ENCODE measurements around the gene NOL6. TPM values are rescaled to one million over a fixed set of nuclear protein-coding genes. Genes with fewer than 3 reads are reported as not detected.
"Not testable (repeated sequence)": the region's sequence is repeated elsewhere in the genome, so short reads cannot be mapped to it uniquely, and the experiment has no call there.

The NOL6 gene
- total RNA-seq, 2 experiments from 2014 or later: 38.2 to 38.6 TPM

DNA sequence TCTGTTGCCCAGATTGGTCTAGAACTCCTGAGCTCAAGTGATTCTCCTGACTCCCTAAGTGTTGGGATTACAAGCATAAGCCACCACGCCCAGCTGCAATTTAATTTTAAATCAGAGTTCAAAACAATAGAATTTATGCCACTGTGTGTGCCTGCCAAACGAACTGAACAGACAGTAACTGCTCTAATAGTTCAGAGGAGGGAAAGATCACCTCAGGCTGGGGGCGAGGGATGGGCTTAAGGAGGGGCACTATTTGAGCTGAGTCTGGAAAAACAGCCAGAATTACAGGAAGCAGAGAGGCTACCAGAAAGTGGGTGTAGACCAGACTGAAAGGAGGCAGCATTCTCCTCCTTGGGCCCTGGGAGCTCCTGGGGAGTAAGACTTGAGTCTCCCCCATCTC, 12.2 kb downstream of the NOL6 start:
- H3K4me3 Mint-ChIP-seq: no peak overlapping the region
- no peaks in the 10 kb centered on the region for H3K9me3 Mint-ChIP-seq
- peaks cover 28% of the 10 kb centered on the region for H3K4me1 Mint-ChIP-seq (ENCODE audit: low read depth)
- peak overlapping the region; percentile 20 for H3K27ac Mint-ChIP-seq
- intact Hi-C loops (cut with micrococcal nuclease): no loop called here
- peaks cover 9% of the 10 kb centered on the region for H3K36me3 Mint-ChIP-seq (ENCODE audit: low read depth)
- no peaks in the 10 kb centered on the region for H3K27me3 Mint-ChIP-seq (ENCODE audit: low read depth)
- DNase-seq: no peak
- CTCF ChIA-PET: interaction anchor here (0.8 to 9.9 kb wide), 3 partner anchors 11 to 86 kb away, joined by 4 to 159 read pairs (median 87); partner anchors contain the start of gene AQP3

DNA sequence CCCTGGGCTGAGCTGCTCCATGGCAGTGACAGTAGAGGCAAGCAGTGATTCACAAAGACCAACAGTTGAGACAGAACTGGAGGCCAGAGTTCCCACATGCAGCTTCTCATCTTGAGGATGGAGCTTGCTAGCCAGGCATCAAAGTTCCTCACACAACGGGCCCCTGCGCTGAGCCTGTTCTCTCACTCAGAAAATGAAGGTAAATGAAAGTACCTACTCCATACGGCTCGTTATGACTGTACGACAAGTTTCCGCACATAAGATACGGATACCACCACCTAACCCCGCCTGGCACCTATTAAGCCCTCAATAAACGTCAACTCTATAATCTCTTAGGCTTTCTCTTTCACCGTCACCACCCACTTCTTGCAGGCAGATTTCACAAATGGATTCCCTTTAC, 12.9 kb downstream of the NOL6 start:
- H3K27me3 Mint-ChIP-seq (ENCODE audit: low read depth): no peaks in the 10 kb centered on the region
- peak overlapping the region; percentile 20 for H3K27ac Mint-ChIP-seq
- H3K9me3 Mint-ChIP-seq: no peaks in the 10 kb centered on the region
- DNase-seq: no peak
- H3K4me3 Mint-ChIP-seq: no peak overlapping the region
- H3K4me1 Mint-ChIP-seq (ENCODE audit: low read depth): peaks cover 34% of the 10 kb centered on the region
- intact Hi-C loops (cut with micrococcal nuclease): no loop called here
- peaks cover 10% of the 10 kb centered on the region for H3K36me3 Mint-ChIP-seq (ENCODE audit: low read depth)
- CTCF ChIA-PET: interaction anchor here (0.8 to 9.9 kb wide), 4 partner anchors 11 to 45 kb away, joined by 4 to 159 read pairs (median 6); partner anchors contain the start of gene AQP3

DNA sequence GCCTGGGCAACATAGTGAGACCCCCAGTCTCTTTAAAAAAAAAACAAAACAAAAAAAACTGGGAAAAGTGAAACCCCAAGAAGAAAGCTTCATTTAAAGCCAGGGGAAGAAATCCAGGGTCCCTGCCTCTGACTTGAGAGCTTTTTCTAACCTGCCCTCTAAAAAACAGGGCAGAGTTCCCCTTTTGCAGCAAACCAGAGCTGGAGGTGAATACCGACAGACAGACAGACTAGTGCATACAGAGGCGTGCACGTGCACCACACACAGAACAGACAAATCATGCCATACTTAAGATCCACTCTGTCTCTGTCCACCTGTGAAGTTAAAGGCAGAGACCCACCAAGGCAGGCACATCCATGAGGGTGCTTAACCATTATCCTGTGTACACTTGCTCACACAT, 14.6 kb downstream of the NOL6 start:
- Mint-ChIP-seq H3K4me3 (no peak overlapping the region), H3K36me3 (ENCODE audit: low read depth) (peaks cover 8% of the 10 kb centered on the region), H3K4me1 (ENCODE audit: low read depth) (peaks cover 47% of the 10 kb centered on the region), H3K27ac (peak overlapping the region; percentile 90), H3K27me3 (ENCODE audit: low read depth) (no peaks in the 10 kb centered on the region), H3K9me3 (no peaks in the 10 kb centered on the region)
- CTCF ChIA-PET: interaction anchor here (0.7 to 3.0 kb wide), 3 partner anchors 8 to 43 kb away, joined by 3 to 21 read pairs (median 6); partner anchors contain the start of gene AQP3
- intact Hi-C loops (cut with micrococcal nuclease): loop anchor here (2.0 to 10.0 kb wide), 2 partner anchors 382 to 904 kb away; partner anchors contain the start of genes SMIM27, SMU1 and TOPORS
- DNase-seq: no peak

DNA sequence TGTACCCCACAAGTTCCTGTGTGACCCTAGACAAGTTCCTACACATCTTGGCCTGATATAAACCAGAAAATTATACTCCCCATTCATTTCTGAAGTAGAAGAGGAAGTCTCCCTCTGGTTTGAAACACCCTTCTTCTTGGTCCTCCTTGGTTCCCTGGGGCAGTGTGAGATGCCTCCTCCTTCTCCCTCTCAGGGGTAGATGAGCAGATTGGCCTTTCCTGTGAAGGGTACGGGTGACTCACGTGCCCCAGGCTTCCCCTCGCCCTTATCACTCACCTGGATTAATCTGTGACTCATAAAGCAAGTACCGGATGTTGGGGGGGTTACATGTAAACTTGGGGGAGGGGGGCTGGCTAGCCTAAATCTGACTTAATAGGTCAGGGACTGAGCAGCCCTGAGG, 15.3 kb downstream of the NOL6 start:
- Mint-ChIP-seq H3K4me3 (no peak overlapping the region), H3K27ac (peak overlapping the region; percentile 90), H3K4me1 (ENCODE audit: low read depth) (peaks cover 54% of the 10 kb centered on the region), H3K9me3 (no peaks in the 10 kb centered on the region), H3K27me3 (ENCODE audit: low read depth) (no peaks in the 10 kb centered on the region), H3K36me3 (ENCODE audit: low read depth) (peaks cover 7% of the 10 kb centered on the region)
- CTCF ChIA-PET: interaction anchor here (0.7 to 7.6 kb wide), 5 partner anchors 8 to 55 kb away, joined by 3 to 100 read pairs (median 4); no protein-coding TSS in a partner anchor
- peak; percentile 76 for DNase-seq
- intact Hi-C loops (cut with micrococcal nuclease): loop anchor here (1.0 to 10.0 kb wide), 5 partner anchors 11 to 904 kb away; partner anchors contain the start of genes AQP3, NOL6, SMIM27 and SMU1

DNA sequence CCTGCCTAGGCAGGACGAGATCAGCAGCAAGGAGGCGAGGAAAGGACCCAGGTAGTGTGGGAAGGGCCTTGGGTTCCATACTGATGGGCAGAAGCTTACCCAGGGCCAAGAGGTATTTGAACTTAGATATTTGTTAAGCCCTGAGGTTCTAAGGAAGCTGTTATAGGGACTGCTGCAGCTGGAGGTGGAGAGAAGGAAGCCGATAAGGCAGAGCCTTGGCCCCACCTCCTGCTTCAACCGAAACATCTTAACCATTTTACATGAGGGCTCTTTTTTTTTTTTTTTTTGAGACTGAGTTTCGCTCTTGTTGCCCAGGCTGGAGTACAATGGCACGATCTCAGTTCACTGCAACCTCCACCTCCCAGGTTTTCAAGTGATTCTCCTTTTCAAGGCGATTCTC, 17.8 kb downstream of the NOL6 start:
- DNase-seq: peak; percentile 34
- peaks cover 71% of the 10 kb centered on the region for H3K4me1 Mint-ChIP-seq (ENCODE audit: low read depth)
- no peak overlapping the region for H3K4me3 Mint-ChIP-seq
- CTCF ChIA-PET: interaction anchor here (0.6 to 7.6 kb wide), 5 partner anchors 9 to 41 kb away, joined by 3 to 100 read pairs (median 4); partner anchors contain the start of gene AQP3
- intact Hi-C loops (cut with micrococcal nuclease): loop anchor here (10.0 kb wide), 1 partner anchor 901 kb away; the partner anchor contains the start of genes SMIM27 and TOPORS
- H3K36me3 Mint-ChIP-seq (ENCODE audit: low read depth): peaks cover 1% of the 10 kb centered on the region
- H3K9me3 Mint-ChIP-seq: no peaks in the 10 kb centered on the region
- H3K27me3 Mint-ChIP-seq (ENCODE audit: low read depth): no peaks in the 10 kb centered on the region
- peak overlapping the region; percentile 71 for H3K27ac Mint-ChIP-seq

DNA sequence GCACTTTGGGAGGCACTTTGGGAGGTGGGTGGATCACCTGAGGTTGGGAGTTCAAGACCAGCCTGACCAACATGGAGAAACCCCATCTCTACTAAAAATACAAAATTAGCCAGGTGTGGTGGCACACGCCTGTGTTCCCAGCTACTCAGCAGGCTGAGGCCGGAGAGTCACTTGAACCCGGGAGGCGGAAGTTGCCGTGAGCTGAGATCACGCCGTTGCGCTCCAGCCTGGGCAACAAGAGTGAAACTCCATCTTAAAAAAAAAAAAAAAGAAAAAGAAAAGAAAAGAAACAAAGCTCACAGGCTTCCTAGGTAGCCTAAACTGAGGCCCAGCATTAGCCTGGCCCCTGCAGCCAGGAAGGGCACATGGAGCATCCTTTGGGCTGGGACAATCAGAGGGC, 18.3 kb downstream of the NOL6 start:
- not testable (repeated sequence) for H3K9me3 Mint-ChIP-seq; DNase-seq; H3K4me3 Mint-ChIP-seq; H3K27me3 Mint-ChIP-seq (ENCODE audit: low read depth); H3K36me3 Mint-ChIP-seq (ENCODE audit: low read depth)
- peaks cover 73% of the 10 kb centered on the region for H3K4me1 Mint-ChIP-seq (ENCODE audit: low read depth)
- peak overlapping the region; percentile 71 for H3K27ac Mint-ChIP-seq
- CTCF ChIA-PET: interaction anchor here (0.6 to 7.6 kb wide), 4 partner anchors 8 to 40 kb away, joined by 3 to 100 read pairs (median 5); partner anchors contain the start of gene AQP3
- intact Hi-C loops (cut with micrococcal nuclease): loop anchor here (10.0 kb wide), 1 partner anchor 901 kb away; the partner anchor contains the start of genes SMIM27 and TOPORS

DNA sequence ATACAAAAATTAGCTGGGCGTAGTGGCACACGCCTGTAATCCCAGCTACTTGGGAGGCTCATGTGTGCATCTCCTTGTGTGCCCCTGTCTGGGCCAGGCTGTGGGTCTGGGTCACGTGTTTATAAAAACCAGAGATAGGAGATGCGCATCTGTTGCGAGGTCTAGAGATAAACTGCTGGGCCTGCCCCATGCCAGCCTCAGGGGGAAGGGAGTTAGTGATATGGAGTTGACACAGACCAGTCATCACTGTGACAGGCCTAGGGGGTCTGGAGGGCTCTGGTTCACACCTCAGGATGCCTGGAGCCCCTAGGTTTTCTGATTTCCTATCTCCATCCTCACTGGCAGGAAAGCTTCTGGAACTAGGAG, 19.1 kb downstream of the NOL6 start:
- CTCF ChIA-PET: interaction anchor here (2.0 to 8.6 kb wide), 5 partner anchors 11 to 167 kb away, joined by 8 to 159 read pairs (median 29); partner anchors contain the start of gene AQP7
- not testable (repeated sequence) for H3K36me3 Mint-ChIP-seq (ENCODE audit: low read depth); H3K9me3 Mint-ChIP-seq; H3K27me3 Mint-ChIP-seq (ENCODE audit: low read depth); H3K4me3 Mint-ChIP-seq; DNase-seq
- peaks cover 77% of the 10 kb centered on the region for H3K4me1 Mint-ChIP-seq (ENCODE audit: low read depth)
- intact Hi-C loops (cut with micrococcal nuclease): loop anchor here (1.0 to 10.0 kb wide), 2 partner anchors 8 to 900 kb away; partner anchors contain the start of genes SMIM27 and TOPORS
- H3K27ac Mint-ChIP-seq: peak overlapping the region; percentile 83

DNA sequence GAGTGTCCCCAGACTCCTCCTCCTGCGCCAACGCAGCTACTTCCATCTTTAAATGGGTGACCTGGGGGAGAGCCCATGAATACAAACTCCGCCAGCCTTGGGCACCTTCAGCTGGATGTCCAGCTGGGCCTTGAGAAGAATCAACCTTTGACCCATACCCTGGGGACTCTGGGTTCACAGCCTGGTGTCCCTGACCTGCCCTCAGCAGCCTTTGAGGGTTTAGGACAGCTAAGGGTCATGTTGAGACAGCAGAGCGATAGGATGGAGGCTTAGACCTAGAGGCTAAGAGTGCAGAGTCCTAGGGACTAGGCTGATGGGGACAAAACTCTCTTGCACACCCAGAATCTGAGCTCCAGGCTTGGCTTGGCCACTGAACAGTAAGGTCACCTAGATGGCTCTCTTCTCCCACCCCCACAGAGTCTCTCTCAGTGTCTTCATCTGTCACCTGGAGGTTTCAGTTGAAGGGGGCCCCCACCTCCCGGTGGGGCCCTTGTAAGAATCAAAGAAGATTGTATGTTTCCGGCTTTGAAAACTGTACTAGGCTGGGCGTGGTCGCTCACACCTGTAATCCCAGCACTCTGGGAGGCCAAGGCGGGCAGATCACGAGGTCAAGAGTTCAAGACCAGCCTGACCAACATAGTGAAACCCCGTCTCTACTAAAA, 19.6 kb downstream of the NOL6 start:
- intact Hi-C loops (cut with micrococcal nuclease): loop anchor here (1.0 to 10.0 kb wide), 5 partner anchors 8 to 899 kb away; partner anchors contain the start of genes NFX1, SMIM27 and TOPORS
- no peaks in the 10 kb centered on the region for H3K9me3 Mint-ChIP-seq
- CTCF ChIA-PET: interaction anchor here (0.6 to 8.6 kb wide), 9 partner anchors 12 to 557 kb away, joined by 3 to 159 read pairs (median 8); partner anchors contain the start of gene AQP7
- H3K36me3 Mint-ChIP-seq (ENCODE audit: low read depth): peaks cover 1% of the 10 kb centered on the region
- no peaks in the 10 kb centered on the region for H3K27me3 Mint-ChIP-seq (ENCODE audit: low read depth)
- peak; percentile 61 for DNase-seq
- no peak overlapping the region for H3K4me3 Mint-ChIP-seq
- H3K27ac Mint-ChIP-seq: peak overlapping the region; percentile 83
- peaks cover 73% of the 10 kb centered on the region for H3K4me1 Mint-ChIP-seq (ENCODE audit: low read depth)

DNA sequence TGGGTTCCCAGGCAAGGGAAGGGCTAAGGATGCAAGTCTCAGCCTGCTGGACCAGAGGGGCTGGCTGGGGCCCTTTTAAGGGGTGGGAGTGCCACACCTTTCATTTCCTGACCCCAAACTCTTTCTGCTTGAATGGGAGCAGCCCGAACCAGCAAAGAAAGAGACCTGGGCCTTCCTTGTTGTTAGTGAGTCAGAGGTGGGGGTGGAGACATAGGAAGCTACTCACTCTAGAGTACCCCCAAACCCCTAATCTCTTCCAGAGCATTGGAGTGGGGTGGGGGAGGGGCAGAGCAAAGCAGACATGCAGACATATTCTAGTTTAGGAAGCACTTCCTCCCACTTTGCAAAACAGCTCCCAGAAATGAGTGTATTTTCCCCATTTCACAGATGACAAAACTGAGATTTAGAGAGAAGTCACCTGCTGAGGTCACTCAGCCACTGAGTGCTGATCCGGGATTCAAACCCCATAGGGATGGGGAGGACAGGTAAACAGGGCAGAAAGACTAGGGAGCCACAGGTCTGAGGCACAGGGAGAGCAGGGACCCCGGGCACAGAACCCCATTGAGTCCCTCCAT, 20.4 kb downstream of the NOL6 start:
- Mint-ChIP-seq H3K27ac (peak overlapping the region; percentile 83), H3K27me3 (ENCODE audit: low read depth) (no peaks in the 10 kb centered on the region), H3K4me1 (ENCODE audit: low read depth) (peaks cover 69% of the 10 kb centered on the region), H3K9me3 (no peaks in the 10 kb centered on the region), H3K36me3 (ENCODE audit: low read depth) (peaks cover 1% of the 10 kb centered on the region), H3K4me3 (peak overlapping the region; percentile 19)
- CTCF ChIA-PET: interaction anchor here (0.6 to 8.6 kb wide), 21 partner anchors 10 to 558 kb away, joined by 3 to 159 read pairs (median 5); partner anchors contain the start of genes ANKRD18B, AQP7 and NOL6
- DNase-seq: peak; percentile 67
- intact Hi-C loops (cut with micrococcal nuclease): loop anchor here (1.0 to 10.0 kb wide), 4 partner anchors 38 to 899 kb away; partner anchors contain the start of genes NFX1, SMIM27 and TOPORS

DNA sequence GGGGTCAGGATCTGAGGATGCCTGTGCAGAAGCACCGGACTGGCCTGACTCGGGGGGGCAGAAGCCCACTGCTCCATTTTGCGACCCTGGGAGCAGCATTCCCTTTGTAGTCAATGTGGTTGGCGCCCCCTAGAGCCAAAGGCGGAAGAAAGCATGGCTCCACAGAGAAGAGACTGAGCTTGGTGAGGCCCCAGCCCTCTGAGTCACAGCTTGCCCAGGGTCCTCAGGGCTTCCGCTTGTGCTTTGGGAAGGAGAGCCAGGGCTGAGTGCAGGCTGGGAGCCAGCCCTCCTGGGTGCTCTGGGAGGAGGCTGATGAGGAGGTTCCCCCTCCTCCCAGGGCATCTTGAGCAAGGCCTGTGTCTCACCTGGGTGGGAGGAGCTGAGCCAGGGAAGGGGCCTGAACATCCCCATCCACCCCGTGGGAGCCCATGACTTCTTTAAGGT, 20.9 kb downstream of the NOL6 start:
- peak; percentile 82 for DNase-seq
- no peaks in the 10 kb centered on the region for H3K9me3 Mint-ChIP-seq
- peaks cover 72% of the 10 kb centered on the region for H3K4me1 Mint-ChIP-seq (ENCODE audit: low read depth)
- H3K4me3 Mint-ChIP-seq: no peak overlapping the region
- CTCF ChIA-PET: interaction anchor here (0.6 to 8.6 kb wide), 20 partner anchors 9 to 171 kb away, joined by 3 to 159 read pairs (median 6); partner anchors contain the start of genes ANKRD18B, AQP7 and NOL6
- H3K27me3 Mint-ChIP-seq (ENCODE audit: low read depth): no peaks in the 10 kb centered on the region
- intact Hi-C loops (cut with micrococcal nuclease): loop anchor here (1.0 to 10.0 kb wide), 4 partner anchors 38 to 898 kb away; partner anchors contain the start of genes NFX1, SMIM27 and TOPORS
- H3K36me3 Mint-ChIP-seq (ENCODE audit: low read depth): peaks cover 1% of the 10 kb centered on the region
- peak overlapping the region; percentile 83 for H3K27ac Mint-ChIP-seq

DNA sequence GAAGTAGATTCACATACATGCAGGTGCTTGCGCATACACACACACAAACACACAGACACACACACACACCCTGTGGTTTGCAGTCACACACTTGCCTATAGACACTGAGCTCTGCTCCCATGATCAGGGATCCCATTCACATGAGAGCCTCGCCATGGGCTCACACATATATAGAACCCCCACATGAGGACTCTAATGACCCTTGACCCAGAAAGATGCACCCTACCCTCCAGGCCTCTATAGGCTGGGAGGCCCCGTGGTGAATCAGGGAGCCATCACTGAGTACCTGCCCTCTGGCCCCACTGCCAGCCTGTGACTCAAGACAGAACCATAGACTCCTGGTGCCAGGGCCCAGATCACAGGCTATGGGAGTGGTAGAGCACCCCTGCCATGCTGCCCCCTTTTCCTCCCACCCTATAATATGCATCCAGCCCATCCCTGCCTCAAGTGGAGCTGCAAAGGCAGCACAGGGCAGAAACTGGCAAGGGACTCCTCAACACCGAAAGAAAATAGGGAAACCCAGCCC, 23.0 kb downstream of the NOL6 start:
- H3K27me3 Mint-ChIP-seq (ENCODE audit: low read depth): no peaks in the 10 kb centered on the region
- no peaks in the 10 kb centered on the region for H3K36me3 Mint-ChIP-seq (ENCODE audit: low read depth)
- no peaks in the 10 kb centered on the region for H3K9me3 Mint-ChIP-seq
- H3K27ac Mint-ChIP-seq: peak overlapping the region; percentile 41
- H3K4me3 Mint-ChIP-seq: no peak overlapping the region
- CTCF ChIA-PET: interaction anchor here (0.7 to 8.6 kb wide), 6 partner anchors 9 to 47 kb away, joined by 3 to 159 read pairs (median 20); partner anchors contain the start of gene AQP7
- DNase-seq: no peak
- H3K4me1 Mint-ChIP-seq (ENCODE audit: low read depth): peaks cover 71% of the 10 kb centered on the region
- intact Hi-C loops (cut with micrococcal nuclease): loop anchor here (10.0 kb wide), 1 partner anchor 896 kb away; the partner anchor contains the start of genes SMIM27 and TOPORS
